OCI-LY7 (cell line): ENCODE data around the gene PPP3CA.

Experiments
- CTCF ChIP-seq: fragments of 200-600 bp; sonication (generic); conservative IDR thresholded peaks from 2 replicates; pipeline ENCODE4 v1.5.1; 2014; ENCODE audit warnings: mild to moderate bottlenecking, antibody characterized with exemption, low read length, moderate library complexity, mixed read lengths
- EZH2phosphoT487 ChIP-seq: fragments of 200-600 bp; sonication (generic); IDR thresholded peaks from 2 replicates; pipeline ENCODE4 v1.6.1; 2018; ENCODE audit warnings: low read depth, borderline replicate concordance, mild to moderate bottlenecking, mixed run types, antibody characterized with exemption, low read length, moderate library complexity, mixed read lengths

DNA sequence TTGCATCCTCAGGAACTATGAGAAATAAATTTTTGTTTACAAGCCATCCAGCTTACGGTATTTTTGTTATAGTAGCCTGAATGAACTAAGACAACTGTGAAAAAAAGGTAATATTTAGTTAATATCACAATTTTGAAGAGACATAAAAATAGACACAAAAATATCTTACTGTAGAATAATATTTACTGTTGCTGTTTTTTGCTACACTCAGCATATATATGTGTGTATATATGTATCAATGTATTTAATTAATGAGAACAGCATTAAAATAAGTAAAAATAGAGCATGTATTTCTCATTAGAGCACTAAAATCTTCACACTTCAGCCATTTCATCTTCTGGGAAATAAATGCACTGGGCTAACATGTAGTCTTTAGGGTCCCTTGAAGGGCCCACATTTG, 24.6 kb downstream of the PPP3CA start:
- no peak for TF ChIP-seq CTCF
- no peak for TF ChIP-seq EZH2phosphoT487
